ENCODE data around the gene ZNF18.

GRCh38 chr17:12007466-12007865 lies 10.2 kb upstream of the ZNF18 start:
- TF ChIP-seq CTCF (IDR thresholded peaks at IDR 0.05; ENCODE audit: low read depth, low read length) (no peak), EZH2phosphoT487 (IDR thresholded peaks at IDR 0.05; ENCODE audit: low read depth) (no peak)

Measured in OCI-LY3 (cell line).